Measurements from ENCODE around the gene PRR23E.

PRR23E gene

GRCh38 chr3:127165694-127166485 is 27.0 kb upstream of the PRR23E start:
- DNase-seq: no peak
- H3K27me3 ChIP-seq (replicated peaks): no peaks in the 10 kb centered on the region
- H3K36me3 ChIP-seq (replicated peaks): no peaks in the 10 kb centered on the region
- TF ChIP-seq CTCF (IDR thresholded peaks at IDR 0.05; ENCODE audit: low read depth, low read length, missing control alignments): no peak
- H3K4me3 ChIP-seq (ENCODE audit: low read depth, low read length): no peak overlapping the region
- in situ Hi-C loops (cut with HindIII; ENCODE audit: low pct_ligation_motif_present, low sequenced_read_pairs): no loop called here
- H3K27ac ChIP-seq: no peak overlapping the region

GRCh38 chr3:127166501-127167065 is 26.3 kb upstream of the PRR23E start:
- Histone ChIP-seq H3K4me3 (ENCODE audit: low read depth, low read length) (no peak overlapping the region), H3K27me3 (replicated peaks) (no peaks in the 10 kb centered on the region), H3K36me3 (replicated peaks) (no peaks in the 10 kb centered on the region), H3K27ac (no peak overlapping the region)
- in situ Hi-C loops (cut with HindIII; ENCODE audit: low pct_ligation_motif_present, low sequenced_read_pairs): no loop called here
- TF ChIP-seq CTCF (IDR thresholded peaks at IDR 0.05; ENCODE audit: low read depth, low read length, missing control alignments): no peak
- DNase-seq: no peak

GRCh38 chr3:127167315-127168043 is 25.5 kb upstream of the PRR23E start:
- no peak for TF ChIP-seq CTCF (IDR thresholded peaks at IDR 0.05; ENCODE audit: low read depth, low read length, missing control alignments)
- no peak for DNase-seq
- Histone ChIP-seq H3K36me3 (replicated peaks) (no peaks in the 10 kb centered on the region), H3K27ac (no peak overlapping the region), H3K4me3 (ENCODE audit: low read depth, low read length) (no peak overlapping the region), H3K27me3 (replicated peaks) (no peaks in the 10 kb centered on the region)
- in situ Hi-C loops (cut with HindIII; ENCODE audit: low pct_ligation_motif_present, low sequenced_read_pairs): no loop called here

GRCh38 chr3:127168271-127168670 is 24.7 kb upstream of the PRR23E start:
- in situ Hi-C loops (cut with HindIII; ENCODE audit: low pct_ligation_motif_present, low sequenced_read_pairs): no loop called here
- DNase-seq: no peak
- Histone ChIP-seq H3K27me3 (replicated peaks) (no peaks in the 10 kb centered on the region), H3K4me3 (ENCODE audit: low read depth, low read length) (no peak overlapping the region), H3K36me3 (replicated peaks) (no peaks in the 10 kb centered on the region), H3K27ac (no peak overlapping the region)
- no peak for TF ChIP-seq CTCF (IDR thresholded peaks at IDR 0.05; ENCODE audit: low read depth, low read length, missing control alignments)

GRCh38 chr3:127170814-127171213 is 22.1 kb upstream of the PRR23E start:
- no peaks in the 10 kb centered on the region for H3K27me3 ChIP-seq (replicated peaks)
- H3K27ac ChIP-seq: no peak overlapping the region
- TF ChIP-seq CTCF (IDR thresholded peaks at IDR 0.05; ENCODE audit: low read depth, low read length, missing control alignments): no peak
- no peak overlapping the region for H3K4me3 ChIP-seq (ENCODE audit: low read depth, low read length)
- DNase-seq: peak; percentile 37
- in situ Hi-C loops (cut with HindIII; ENCODE audit: low pct_ligation_motif_present, low sequenced_read_pairs): no loop called here
- H3K36me3 ChIP-seq (replicated peaks): no peaks in the 10 kb centered on the region
